Astrocyte (in vitro differentiated cells and primary cell): ENCODE data around the gene OTOG. TPM values are rescaled to one million over a fixed set of nuclear protein-coding genes. Genes with fewer than 3 reads are reported as not detected.

Experiments used
- DNase-seq: peaks from one replicate; pipeline ENCODE4 v3.0.0-alpha.2; 2010; ENCODE audit warnings: low read depth
- FAIRE-seq: peaks from 2 replicates; lab custom pipeline; 2011; peaks lifted over from hg19 to GRCh38; lab: Jason Lieb, UNC
- H2AFZ ChIP-seq: 2 replicates; pipeline ENCODE4 v1.6.0; 2012; ENCODE audit warnings: low read depth, low read length, inconsistent platforms
- H3K27ac ChIP-seq: 2 replicates; pipeline ENCODE4 v1.5.1; 2011; ENCODE audit warnings: low read depth, low read length, inconsistent platforms
- H3K27me3 ChIP-seq: 2 replicates; pipeline ENCODE4 v1.6.0; 2011; ENCODE audit warnings: low read length, inconsistent platforms; ENCODE audit not compliant: insufficient read depth
- H3K36me3 ChIP-seq: 2 replicates; pipeline ENCODE4 v1.5.1; 2011; ENCODE audit warnings: low read length, inconsistent platforms; ENCODE audit not compliant: insufficient read depth
- H3K4me1 ChIP-seq: 2 replicates; pipeline ENCODE4 v1.5.1; 2011; ENCODE audit warnings: low read length, inconsistent platforms; ENCODE audit not compliant: insufficient read depth
- H3K4me2 ChIP-seq: 2 replicates; pipeline ENCODE4 v1.6.0; 2012; ENCODE audit warnings: low read length, inconsistent platforms
- H3K4me3 ChIP-seq: 2 replicates; pipeline ENCODE4 v1.5.1; 2011; ENCODE audit warnings: low read depth, mild to moderate bottlenecking, low read length, inconsistent platforms; ENCODE audit not compliant: insufficient read depth
- H3K79me2 ChIP-seq: 2 replicates; pipeline ENCODE4 v1.6.0; 2012; ENCODE audit warnings: mild to moderate bottlenecking, low read length, inconsistent platforms; ENCODE audit not compliant: insufficient read depth
- H3K9ac ChIP-seq: 2 replicates; pipeline ENCODE4 v1.6.0; 2012; ENCODE audit warnings: mild to moderate bottlenecking, low read length, inconsistent platforms
- H3K9me3 ChIP-seq: 2 replicates; pipeline ENCODE4 v1.5.1; 2012; ENCODE audit warnings: low read depth, mild to moderate bottlenecking, low read length, inconsistent platforms; ENCODE audit not compliant: insufficient read depth
- H4K20me1 ChIP-seq: 2 replicates; pipeline ENCODE4 v1.6.0; 2012; ENCODE audit warnings: low read length, inconsistent platforms; ENCODE audit not compliant: insufficient read depth
- H3K27ac Mint-ChIP-seq: one replicate; pipeline ENCODE4 v1.8.0; 2021; ENCODE audit warnings: mild to moderate bottlenecking, mixed read lengths; ENCODE audit not compliant: unreplicated experiment
- H3K27me3 Mint-ChIP-seq: one replicate; pipeline ENCODE4 v1.8.0; 2021; ENCODE audit warnings: low read depth, mixed read lengths; ENCODE audit not compliant: unreplicated experiment
- H3K36me3 Mint-ChIP-seq: one replicate; pipeline ENCODE4 v1.8.0; 2021; ENCODE audit warnings: low read depth, mixed read lengths; ENCODE audit not compliant: unreplicated experiment
- H3K4me1 Mint-ChIP-seq: one replicate; pipeline ENCODE4 v1.8.0; 2021; ENCODE audit warnings: low read depth, mixed read lengths; ENCODE audit not compliant: unreplicated experiment
- H3K4me3 Mint-ChIP-seq: one replicate; pipeline ENCODE4 v1.8.0; 2021; ENCODE audit warnings: mild to moderate bottlenecking, moderate library complexity, mixed read lengths; ENCODE audit not compliant: unreplicated experiment
- H3K9me3 Mint-ChIP-seq: one replicate; pipeline ENCODE4 v1.8.0; 2021; ENCODE audit warnings: mild to moderate bottlenecking, mixed read lengths; ENCODE audit not compliant: unreplicated experiment
- CTCF ChIP-seq: IDR thresholded peaks from 2 replicates; pipeline ENCODE4 v1.5.1; 2011; ENCODE audit warnings: low read depth, mild to moderate bottlenecking, inconsistent platforms, low read length, moderate library complexity; ENCODE audit not compliant: insufficient read depth
- EZH2 ChIP-seq: IDR thresholded peaks from 2 replicates; pipeline ENCODE4 v1.6.1; 2012; ENCODE audit warnings: mild to moderate bottlenecking, low read length, inconsistent platforms; ENCODE audit not compliant: insufficient read depth
- total RNA-seq: library from RNA; stranded (reverse); gene quantifications from 2 replicates; pipeline ENCODE4 v1.2.1, GENCODE V29; 2021

The OTOG gene
- total RNA-seq, 1 donor from 2014 or later: not detected

GRCh38 chr11:17642370-17642769 lies 95.3 kb downstream of the OTOG start:
- Histone ChIP-seq H3K9me3 (no peaks in the 10 kb centered on the region), H3K79me2 (no peaks in the 10 kb centered on the region), H3K27ac (no peak overlapping the region), H4K20me1 (no peaks in the 10 kb centered on the region), H3K9ac (no peak overlapping the region), H3K27me3 (no peaks in the 10 kb centered on the region), H3K4me1 (no peaks in the 10 kb centered on the region), H3K36me3 (no peaks in the 10 kb centered on the region), H3K4me2 (no peak overlapping the region), H2AFZ (no peak overlapping the region), H3K4me3 (no peak overlapping the region)
- Mint-ChIP-seq H3K36me3 (peaks cover 2% of the 10 kb centered on the region), H3K4me3 (no peak overlapping the region), H3K9me3 (no peaks in the 10 kb centered on the region), H3K4me1 (no peaks in the 10 kb centered on the region), H3K27me3 (peaks cover 21% of the 10 kb centered on the region), H3K27ac (no peak overlapping the region)
- no peak for TF ChIP-seq CTCF
- no peak for TF ChIP-seq EZH2
- DNase-seq (no peak), FAIRE-seq (no peak)

GRCh38 chr11:17642980-17643379 lies 95.9 kb downstream of the OTOG start:
- H4K20me1 ChIP-seq: no peaks in the 10 kb centered on the region
- H3K9me3 ChIP-seq: no peaks in the 10 kb centered on the region
- H3K4me3 ChIP-seq: no peak overlapping the region
- peaks cover 20% of the 10 kb centered on the region for H3K27me3 Mint-ChIP-seq
- no peaks in the 10 kb centered on the region for H3K79me2 ChIP-seq
- no peaks in the 10 kb centered on the region for H3K36me3 ChIP-seq
- H3K9ac ChIP-seq: no peak overlapping the region
- DNase-seq (no peak), FAIRE-seq (no peak)
- no peak overlapping the region for H3K27ac Mint-ChIP-seq
- H3K27ac ChIP-seq: no peak overlapping the region
- no peaks in the 10 kb centered on the region for H3K27me3 ChIP-seq
- no peak overlapping the region for H3K4me3 Mint-ChIP-seq
- H3K4me1 Mint-ChIP-seq: no peaks in the 10 kb centered on the region
- H2AFZ ChIP-seq: no peak overlapping the region
- H3K4me1 ChIP-seq: no peaks in the 10 kb centered on the region
- no peaks in the 10 kb centered on the region for H3K36me3 Mint-ChIP-seq
- H3K4me2 ChIP-seq: no peak overlapping the region
- no peak for TF ChIP-seq EZH2
- no peak for TF ChIP-seq CTCF
- no peaks in the 10 kb centered on the region for H3K9me3 Mint-ChIP-seq

- no peak for DNase-seq
- H3K27me3 ChIP-seq: no peaks in the 10 kb centered on the region
- no peaks in the 10 kb centered on the region for H3K36me3 ChIP-seq
- TF ChIP-seq CTCF: no peak
- TF ChIP-seq EZH2: no peak
- H3K4me2 ChIP-seq: no peak overlapping the region
- Mint-ChIP-seq H3K27me3 (peaks cover 25% of the 10 kb centered on the region), H3K4me1 (no peaks in the 10 kb centered on the region), H3K27ac (no peak overlapping the region), H3K9me3 (no peaks in the 10 kb centered on the region), H3K4me3 (no peak overlapping the region), H3K36me3 (no peaks in the 10 kb centered on the region)
- no peaks in the 10 kb centered on the region for H3K9me3 ChIP-seq
- no peaks in the 10 kb centered on the region for H4K20me1 ChIP-seq
- H3K27ac ChIP-seq: no peak overlapping the region
- H3K4me3 ChIP-seq: no peak overlapping the region
- FAIRE-seq: no peak
- H3K9ac ChIP-seq: no peak overlapping the region
- H3K79me2 ChIP-seq: no peaks in the 10 kb centered on the region
- H3K4me1 ChIP-seq: no peaks in the 10 kb centered on the region
- H2AFZ ChIP-seq: no peak overlapping the region
Observed at GRCh38 chr11:17643506-17644405, 96.7 kb downstream of the OTOG start.
